Fibroblast of lung (primary cell): ENCODE measurements around the gene FOXA3. TPM values are rescaled to one million over a fixed set of nuclear protein-coding genes. Genes with fewer than 3 reads are reported as not detected.
A peak's percentile ranks its signal among the peaks of the same experiment; 100 is the strongest.

Source experiments
- DNase-seq, 2 donors: peaks; one replicate each; pipeline versions ENCODE4 v3.0.0 to v3.0.0-alpha.2; 2010; ENCODE audit warnings: low read depth in 2 of 2
- H2AFZ ChIP-seq: 2 replicates; pipeline ENCODE4 v1.5.1; 2012; ENCODE audit warnings: low read length, control low read depth, inconsistent platforms
- H3K27ac ChIP-seq: 2 replicates; pipeline ENCODE4 v1.5.1; 2011; ENCODE audit warnings: low read length, control low read depth; ENCODE audit not compliant: insufficient read depth
- H3K27me3 ChIP-seq: 2 replicates; pipeline ENCODE4 v1.5.1; 2011; ENCODE audit warnings: mild to moderate bottlenecking, low read length; ENCODE audit not compliant: control insufficient read depth, insufficient read depth
- H3K36me3 ChIP-seq: 2 replicates; pipeline ENCODE4 v1.5.1; 2011; ENCODE audit warnings: low read length; ENCODE audit not compliant: control insufficient read depth, insufficient read depth
- H3K4me1 ChIP-seq: 2 replicates; pipeline ENCODE4 v1.5.1; 2011; ENCODE audit warnings: low read length; ENCODE audit not compliant: control insufficient read depth, insufficient read depth; ENCODE audit errors: extremely low read depth
- H3K4me2 ChIP-seq: 2 replicates; pipeline ENCODE4 v1.5.1; 2011; ENCODE audit warnings: low read length, control low read depth; ENCODE audit not compliant: insufficient read depth; ENCODE audit errors: extremely low read depth
- H3K4me3 ChIP-seq, 4 experiments: fragments of 200-600 bp in 1 of 4; sonication (generic) in 1 of 4; replicated peaks in 1 of 4; 2 replicates each; pipeline ENCODE4 v1.5.1; 2011 to 2016; ENCODE audit warnings: low read length in 4 of 4, low read depth in 3 of 4, mild to moderate bottlenecking in 3 of 4, control low read depth in 2 of 4, inconsistent platforms in 1 of 4, mixed read lengths in 1 of 4; ENCODE audit not compliant: insufficient read depth in 1 of 4; ENCODE audit errors: control extremely low read depth in 1 of 4
- H3K79me2 ChIP-seq: 2 replicates; pipeline ENCODE4 v1.5.1; 2012; ENCODE audit warnings: mild to moderate bottlenecking, low read length, inconsistent platforms; ENCODE audit not compliant: control insufficient read depth, insufficient read depth
- H3K9ac ChIP-seq: 2 replicates; pipeline ENCODE4 v1.5.1; 2011; ENCODE audit warnings: mild to moderate bottlenecking, low read length, control low read depth; ENCODE audit not compliant: insufficient read depth
- H3K9me3 ChIP-seq: 2 replicates; pipeline ENCODE4 v1.5.1; 2012; ENCODE audit warnings: low read depth, low read length; ENCODE audit not compliant: control insufficient read depth, insufficient read depth
- H4K20me1 ChIP-seq: 2 replicates; pipeline ENCODE4 v1.5.1; 2011; ENCODE audit warnings: low read length; ENCODE audit not compliant: control insufficient read depth, insufficient read depth; ENCODE audit errors: extremely low read depth
- EZH2 ChIP-seq: IDR thresholded peaks from 2 replicates; pipeline ENCODE4 v1.5.1; 2012; ENCODE audit warnings: low read length, control low read depth, mild to moderate bottlenecking; ENCODE audit errors: missing control alignments
- polyA plus RNA-seq, 2 donors: library from polyadenylated mRNA; depleted of rRNA in 1 of 2; stranded (reverse) in 1 of 2; unstranded in 1 of 2; fragments of >200 nt; gene quantifications; 2 replicates each; pipeline ENCODE4 v1.2.1, GENCODE V29; 2011 to 2012; ENCODE audit warnings: missing spikeins in 1 of 2
- total RNA-seq: library from RNA; depleted of rRNA; stranded (reverse); fragments of >200 nt; gene quantifications from 2 replicates; pipeline ENCODE4 v1.2.1, GENCODE V29; 2014
- TF ChIP-seq, protein P1 (sequence below), 2 donors: IDR thresholded peaks in 1 of 2; conservative IDR thresholded peaks in 1 of 2; 1 replicate in 1 of 2; 2 replicates in 1 of 2; pipeline ENCODE4 v1.5.1; 2011 to 2012; ENCODE audit warnings: low read length in 2 of 2, control low read depth in 1 of 2, inconsistent platforms in 1 of 2, low read depth in 1 of 2, mild to moderate bottlenecking in 1 of 2

FOXA3 gene
- total and polyA plus RNA-seq, 2 donors (not counting 1 experiment from before 2014, with no cell fraction given) = not detected

DNA sequence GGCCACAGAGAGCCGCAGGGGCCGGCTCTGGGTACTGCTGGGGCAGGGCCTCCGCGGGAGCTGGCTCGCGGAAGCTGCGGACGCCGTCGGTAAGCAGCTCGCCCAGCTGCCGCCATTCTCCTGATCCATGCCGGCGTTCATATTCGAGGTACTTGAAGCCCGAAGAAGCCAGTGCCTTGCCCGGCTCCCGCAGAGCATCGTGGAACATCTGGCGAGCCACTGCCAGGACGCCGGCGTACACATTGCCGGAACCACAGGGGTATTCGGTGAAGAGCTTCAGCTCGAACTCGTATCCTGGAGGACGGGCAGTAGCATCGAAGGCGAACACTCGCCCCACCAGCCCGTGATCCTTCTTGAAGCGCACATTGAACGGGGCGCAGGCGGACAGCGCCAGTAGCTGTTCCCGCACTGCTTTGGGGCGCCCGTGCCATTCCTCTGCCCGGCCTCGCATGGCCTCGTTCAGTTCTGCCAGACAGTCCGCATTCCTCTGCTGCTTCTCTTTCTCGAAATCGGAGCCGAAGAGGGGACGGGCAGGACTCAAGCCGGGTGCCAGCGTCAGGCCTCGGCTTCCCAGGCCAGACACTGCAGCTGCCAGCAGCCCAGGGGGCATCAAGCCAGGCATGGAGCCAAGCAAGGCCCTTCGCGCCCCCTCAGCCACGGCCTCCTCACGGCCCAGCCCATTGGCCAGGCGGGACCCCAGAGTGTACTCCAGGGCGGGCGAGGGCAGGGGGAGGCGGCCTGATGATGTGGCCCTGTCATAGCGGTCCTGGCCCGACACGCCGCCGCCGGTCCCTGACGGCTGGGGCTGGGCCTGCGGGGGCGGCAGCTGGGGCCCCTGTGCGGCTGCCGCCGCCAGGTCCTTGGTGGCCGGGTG is 20.8 kb downstream of the FOXA3 start:
- Histone ChIP-seq H3K79me2 (peaks cover 10% of the 10 kb centered on the region), H3K4me1 (peaks cover 5% of the 10 kb centered on the region), H3K36me3 (peaks cover 8% of the 10 kb centered on the region), H3K4me2 (peak overlapping the region; percentile 82), H3K9ac (peak overlapping the region; percentile 80), H3K4me3 (peak overlapping the region; percentile 16 to 75 (median 49)), H3K27ac (peak overlapping the region; percentile 61), H3K9me3 (no peaks in the 10 kb centered on the region), H2AFZ (no peak overlapping the region), H4K20me1 (no peaks in the 10 kb centered on the region), H3K27me3 (no peaks in the 10 kb centered on the region)
- DNase-seq = no peak
- TF ChIP-seq, protein P1, sequence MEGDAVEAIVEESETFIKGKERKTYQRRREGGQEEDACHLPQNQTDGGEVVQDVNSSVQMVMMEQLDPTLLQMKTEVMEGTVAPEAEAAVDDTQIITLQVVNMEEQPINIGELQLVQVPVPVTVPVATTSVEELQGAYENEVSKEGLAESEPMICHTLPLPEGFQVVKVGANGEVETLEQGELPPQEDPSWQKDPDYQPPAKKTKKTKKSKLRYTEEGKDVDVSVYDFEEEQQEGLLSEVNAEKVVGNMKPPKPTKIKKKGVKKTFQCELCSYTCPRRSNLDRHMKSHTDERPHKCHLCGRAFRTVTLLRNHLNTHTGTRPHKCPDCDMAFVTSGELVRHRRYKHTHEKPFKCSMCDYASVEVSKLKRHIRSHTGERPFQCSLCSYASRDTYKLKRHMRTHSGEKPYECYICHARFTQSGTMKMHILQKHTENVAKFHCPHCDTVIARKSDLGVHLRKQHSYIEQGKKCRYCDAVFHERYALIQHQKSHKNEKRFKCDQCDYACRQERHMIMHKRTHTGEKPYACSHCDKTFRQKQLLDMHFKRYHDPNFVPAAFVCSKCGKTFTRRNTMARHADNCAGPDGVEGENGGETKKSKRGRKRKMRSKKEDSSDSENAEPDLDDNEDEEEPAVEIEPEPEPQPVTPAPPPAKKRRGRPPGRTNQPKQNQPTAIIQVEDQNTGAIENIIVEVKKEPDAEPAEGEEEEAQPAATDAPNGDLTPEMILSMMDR (conservative IDR thresholded peaks at IDR 0.05 in 1 of 2, IDR thresholded peaks at IDR 0.05 in 1 of 2; ENCODE audit: low read depth in 1 of 2, low read length in 2 of 2) = no peak
- no peak for TF ChIP-seq EZH2

DNA sequence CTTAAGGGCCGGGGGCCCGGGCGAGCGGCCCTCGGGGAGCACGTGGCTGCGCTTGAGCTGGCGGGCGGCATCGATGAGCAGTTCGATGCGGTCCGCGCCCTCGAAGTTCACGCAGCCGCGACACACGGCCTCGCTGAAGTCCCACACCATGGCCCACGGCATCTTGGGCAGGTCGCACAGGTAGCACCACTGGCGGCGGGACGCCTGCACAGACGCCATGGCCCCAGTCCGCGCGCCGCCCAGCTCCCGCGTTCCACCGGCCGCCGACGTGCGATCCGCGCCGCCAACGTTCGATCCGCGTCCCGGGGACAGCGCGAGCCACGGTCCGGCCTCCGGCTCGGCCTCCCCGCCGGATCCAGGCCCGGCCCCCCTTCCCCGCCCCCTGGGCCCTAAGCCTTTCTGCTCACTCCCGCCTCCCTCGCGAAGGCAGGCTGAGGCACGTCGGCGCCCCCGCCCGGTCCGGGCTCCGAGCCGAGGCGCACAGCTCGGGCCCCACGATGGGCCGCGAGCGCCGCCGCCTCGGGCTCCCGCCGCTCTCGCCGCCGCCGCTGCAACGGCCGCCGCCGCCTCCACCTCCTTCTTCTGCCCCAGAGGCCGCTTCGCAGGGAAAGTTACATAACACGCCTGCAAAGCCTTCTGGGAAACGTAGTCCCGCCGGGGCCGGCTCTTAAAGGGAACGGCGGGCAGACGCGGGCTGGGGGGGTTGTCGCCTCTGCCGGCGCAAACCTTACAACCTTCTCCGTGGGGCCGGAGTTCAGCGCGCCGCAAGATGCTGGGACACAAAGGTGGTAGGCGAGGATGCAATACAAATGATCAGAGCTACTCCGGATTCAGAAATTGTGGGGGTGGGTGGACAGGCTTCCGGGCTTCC is 21.7 kb downstream of the FOXA3 start, which contains the start of gene IRF2BP1:
Gene IRF2BP1 (minus strand): TSS at position 586 of the 871 bp plus-strand sequence. CDS start 367 bp downstream, at position 219.
- peak within 1 kb of the TSS; percentile 38 to 85 (median 68) for H3K4me3 ChIP-seq
- H3K9ac ChIP-seq = peak within 1 kb of the TSS; percentile 80
- H3K27ac ChIP-seq = peak within 1 kb of the TSS; percentile 92
- no peaks in the 10 kb centered on the region for H4K20me1 ChIP-seq
- H3K4me2 ChIP-seq = peak within 1 kb of the TSS; percentile 95
- peak; percentile 91 to 93 for DNase-seq
- H3K4me1 ChIP-seq = peaks cover 5% of the 10 kb centered on the region
- no peaks in the 10 kb centered on the region for H3K27me3 ChIP-seq
- peaks cover 8% of the 10 kb centered on the region for H3K36me3 ChIP-seq
- H2AFZ ChIP-seq = peak within 1 kb of the TSS; percentile 67
- H3K9me3 ChIP-seq = no peaks in the 10 kb centered on the region
- peaks cover 10% of the 10 kb centered on the region for H3K79me2 ChIP-seq
- TF ChIP-seq EZH2 = no peak
- TF ChIP-seq, protein P1 (conservative IDR thresholded peaks at IDR 0.05 in 1 of 2, IDR thresholded peaks at IDR 0.05 in 1 of 2; ENCODE audit: low read depth in 1 of 2, low read length in 2 of 2) = no peak
